HG03159 (cell line): Measurements from ENCODE around the gene MTO1.
A peak's percentile ranks its signal among the peaks of the same experiment; 100 is the strongest.
"Not testable (repeated sequence)": the region's sequence is repeated elsewhere in the genome, so short reads cannot be mapped to it uniquely, and the experiment has no call there.

Source experiments
- ATAC-seq: cut with Tn5 transposase; IDR thresholded peaks from one replicate; pipeline ENCODE4 v1.9.1; 2021; ENCODE audit warnings: mild to moderate bottlenecking, moderate library complexity; ENCODE audit not compliant: unreplicated experiment

Gene MTO1

GRCh38 chr6:73523434-73524123 lies 62.0 kb downstream of the MTO1 start:
- peak; percentile 43 for ATAC-seq

- no peak for ATAC-seq
Measured at GRCh38 chr6:73525546-73526330, 64.2 kb downstream of the MTO1 start.

- no peak for ATAC-seq
Measured at GRCh38 chr6:73528897-73529296, 67.4 kb downstream of the MTO1 start.

- no peak for ATAC-seq
Measured at GRCh38 chr6:73532293-73532692, 70.8 kb downstream of the MTO1 start.

GRCh38 chr6:73534628-73535027 lies 73.1 kb downstream of the MTO1 start:
- ATAC-seq, result no peak

- ATAC-seq, result no peak
Measured at GRCh38 chr6:73537677-73538076, 76.1 kb downstream of the MTO1 start.

GRCh38 chr6:73538116-73538779 lies 76.7 kb downstream of the MTO1 start:
- ATAC-seq, result no peak

- not testable (repeated sequence) for ATAC-seq
Measured at GRCh38 chr6:73542481-73542880, 80.9 kb downstream of the MTO1 start.

- no peak for ATAC-seq
Measured at GRCh38 chr6:73542891-73543290, 81.4 kb downstream of the MTO1 start.

- ATAC-seq, result no peak
Measured at GRCh38 chr6:73547036-73547435, 85.5 kb downstream of the MTO1 start.

- ATAC-seq, result no peak
Measured at GRCh38 chr6:73548458-73549446, 87.2 kb downstream of the MTO1 start.

GRCh38 chr6:73551115-73551514 lies 89.6 kb downstream of the MTO1 start:
- ATAC-seq, result not testable (repeated sequence)

- ATAC-seq, result not testable (repeated sequence)
Measured at GRCh38 chr6:73555380-73555949, 93.9 kb downstream of the MTO1 start.

- ATAC-seq, result no peak
Measured at GRCh38 chr6:73556836-73557235, 95.3 kb downstream of the MTO1 start.
